GM12891 (cell line): ENCODE data around the gene PLCB1.

Source experiments
- PAX5 ChIP-seq: IDR thresholded peaks from 2 replicates; pipeline ENCODE4 v1.6.1; 2011; ENCODE audit warnings: low read length, moderate library complexity, mild to moderate bottlenecking; ENCODE audit not compliant: insufficient read depth, severe bottlenecking
- POLR2A ChIP-seq: IDR thresholded peaks from 2 replicates; pipeline ENCODE4 v1.6.1; 2011; ENCODE audit warnings: low read depth, low read length, control low read depth
- POLR2AphosphoS5 ChIP-seq: IDR thresholded peaks from 2 replicates; pipeline ENCODE4 v1.6.1; 2011; ENCODE audit warnings: low read depth, low read length, control low read depth
- TAF1 ChIP-seq: IDR thresholded peaks from 2 replicates; pipeline ENCODE4 v1.6.1; 2011; ENCODE audit warnings: low read depth, low read length, control low read depth

DNA sequence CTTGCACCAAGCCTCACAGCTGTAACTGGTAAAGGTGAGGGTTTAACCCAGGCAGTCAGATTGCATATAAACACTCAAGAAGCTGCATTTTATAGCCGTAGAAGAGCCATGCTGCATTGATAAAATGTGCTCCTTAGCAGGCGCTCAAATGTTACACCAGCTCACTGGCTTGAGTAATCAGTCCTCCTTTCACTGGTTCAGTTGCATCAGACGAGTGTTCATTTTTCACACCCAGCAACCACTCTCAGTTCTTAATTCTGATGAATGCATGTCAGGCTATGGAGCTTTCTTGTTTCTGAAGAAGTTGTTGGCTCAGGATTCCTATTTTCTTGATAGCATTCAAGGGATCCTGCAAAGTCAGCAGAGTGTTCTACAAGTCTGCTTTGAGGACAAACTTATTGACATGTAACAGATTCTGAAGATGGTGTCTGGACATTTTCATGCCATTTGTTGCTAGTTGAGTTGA lies 198.3 kb downstream of the PLCB1 start:
- no peak for TF ChIP-seq POLR2A
- TF ChIP-seq POLR2AphosphoS5 = no peak
- no peak for TF ChIP-seq PAX5
- TF ChIP-seq TAF1 = no peak
